Activated CD8-positive, alpha-beta T cell treated with anti-CD3 and anti-CD28 coated beads, Interleukin-2, amount 10 ng/mL, durations not matched to agents 7 days and 5 days (primary cell): ENCODE measurements around the gene WEE2. TPM values are rescaled to one million over a fixed set of nuclear protein-coding genes. Genes with fewer than 3 reads are reported as not detected.

Experiments
- ATAC-seq: fragments of 150-1000 bp; cut with Tn5 transposase; one replicate; pipeline ENCODE4 v1.10.0; 2021; ENCODE audit warnings: moderate library complexity
- CTCF ChIA-PET: fragments of 350-600 bp; sonication (Branson Sonifier 250); formaldehyde crosslinking; loops from one replicate; lab custom pipeline; 2021; ENCODE audit warnings: antibody characterized with exemption; lab: Charles Lee
- POLR2A ChIA-PET: fragments of 350-600 bp; sonication (Branson Sonifier 250); formaldehyde crosslinking; loops from one replicate; lab custom pipeline; 2021; ENCODE audit warnings: antibody characterized with exemption; lab: Charles Lee
- DNase-seq: peaks from one replicate; pipeline ENCODE4 v3.0.0-alpha.2; 2020
- H3K27ac Mint-ChIP-seq: one replicate; pipeline ENCODE4 v1.8.0; 2021; ENCODE audit warnings: mild to moderate bottlenecking, mixed read lengths
- H3K27me3 Mint-ChIP-seq: one replicate; pipeline ENCODE4 v1.8.0; 2021; ENCODE audit warnings: low read depth, mixed read lengths
- H3K36me3 Mint-ChIP-seq: one replicate; pipeline ENCODE4 v1.8.0; 2021; ENCODE audit warnings: low read depth, mixed read lengths
- H3K4me1 Mint-ChIP-seq: one replicate; pipeline ENCODE4 v1.8.0; 2021; ENCODE audit warnings: low read depth, mixed read lengths
- H3K4me3 Mint-ChIP-seq: one replicate; pipeline ENCODE4 v1.8.0; 2021; ENCODE audit warnings: mild to moderate bottlenecking, mixed read lengths
- H3K9me3 Mint-ChIP-seq: one replicate; pipeline ENCODE4 v1.8.0; 2022; ENCODE audit warnings: mixed read lengths; ENCODE audit not compliant: insufficient read depth
- total RNA-seq, 2 experiments: library from RNA; stranded (reverse); gene quantifications; one replicate each; pipeline ENCODE4 v1.2.3, GENCODE V29; 2021

Gene WEE2
- not detected for total RNA-seq

DNA sequence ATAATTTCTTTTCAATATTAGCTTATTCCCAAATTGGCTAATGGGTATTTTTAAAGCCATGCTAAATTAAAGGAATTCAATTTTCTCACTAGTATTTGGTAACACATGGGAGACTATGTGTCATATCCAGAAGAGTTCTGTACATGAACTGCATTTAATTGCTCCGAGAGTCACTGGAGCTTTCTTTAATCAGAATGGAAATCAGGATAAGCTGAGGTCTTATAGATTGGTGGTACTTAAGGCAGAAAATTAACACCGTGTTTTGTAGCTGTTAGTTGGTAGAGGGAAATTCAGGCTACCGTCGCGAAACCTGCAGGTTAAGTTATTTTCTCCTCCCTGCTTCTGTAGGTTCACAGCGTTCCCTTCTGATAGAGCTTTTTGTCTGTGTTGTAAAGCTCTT, at the start of gene WEE2:
TSS of gene WEE2 (plus strand) at position 3 of the 400 bp plus-strand sequence. CDS start 406 bp downstream, outside the sequence.
- POLR2A ChIA-PET = no interaction called here
- ATAC-seq = no peak
- H3K27me3 Mint-ChIP-seq = peaks cover 19% of the 10 kb centered on the region
- H3K4me1 Mint-ChIP-seq = peaks cover 7% of the 10 kb centered on the region
- H3K36me3 Mint-ChIP-seq = no peaks in the 10 kb centered on the region
- no peak within 1 kb of the TSS for H3K4me3 Mint-ChIP-seq
- CTCF ChIA-PET = interaction anchor here (0.6 to 3.4 kb wide), 5 partner anchors 19 to 59 kb away, joined by 3 to 17 read pairs (median 4); partner anchors contain the start of gene SSBP1
- no peaks in the 10 kb centered on the region for H3K9me3 Mint-ChIP-seq
- no peak within 1 kb of the TSS for H3K27ac Mint-ChIP-seq
- DNase-seq = no peak

DNA sequence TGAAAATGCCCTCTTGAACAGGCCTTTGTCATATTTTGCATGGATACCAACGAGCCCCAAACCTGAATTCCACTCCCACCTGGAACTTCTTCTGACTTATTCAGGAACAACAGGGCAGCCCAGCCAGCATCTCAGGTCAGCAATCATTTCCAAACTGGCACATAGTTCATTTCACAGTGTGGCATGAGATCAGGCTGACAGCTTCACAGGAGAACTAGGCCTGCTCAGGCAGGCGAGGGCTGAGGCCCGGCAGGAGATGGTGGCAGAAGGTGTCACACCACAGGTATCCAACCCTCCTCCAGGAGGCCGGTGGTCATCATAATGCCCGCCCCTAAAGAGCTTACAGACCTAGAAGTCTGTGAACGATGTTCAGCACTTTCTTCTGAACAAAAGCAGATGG, 48.7 kb upstream of the WEE2 start:
- Mint-ChIP-seq H3K4me1 (peaks cover 24% of the 10 kb centered on the region), H3K9me3 (no peaks in the 10 kb centered on the region), H3K27me3 (no peaks in the 10 kb centered on the region), H3K36me3 (peaks cover 32% of the 10 kb centered on the region), H3K27ac (no peak overlapping the region), H3K4me3 (no peak overlapping the region)
- POLR2A ChIA-PET = no interaction called here
- CTCF ChIA-PET = interaction anchor here (1.2 to 15.1 kb wide), 3 partner anchors 10 to 78 kb away, joined by 3 to 187 read pairs (median 5); partner anchors contain the start of gene SSBP1
- no peak for DNase-seq
- no peak for ATAC-seq

DNA sequence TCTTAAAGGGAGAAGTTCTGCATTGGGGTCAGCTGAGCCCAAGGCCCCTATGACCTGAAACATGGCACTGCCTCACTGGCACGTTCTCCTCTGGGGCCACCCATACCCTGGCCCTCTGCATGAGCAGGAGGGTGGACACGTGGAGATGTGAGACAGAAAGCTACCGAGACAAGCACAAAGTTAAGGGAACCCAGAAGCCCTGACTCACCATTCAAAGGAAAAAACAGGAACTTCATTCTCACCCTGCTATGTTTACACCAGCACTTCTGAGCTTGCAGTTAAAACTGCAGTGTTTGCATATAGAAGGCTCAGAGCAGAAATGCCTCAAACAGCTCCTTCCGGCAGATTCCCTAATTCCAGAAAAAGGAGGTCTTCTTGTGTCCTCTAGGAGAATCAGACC, 47.9 kb upstream of the WEE2 start:
- H3K36me3 Mint-ChIP-seq = peaks cover 30% of the 10 kb centered on the region
- H3K27me3 Mint-ChIP-seq = no peaks in the 10 kb centered on the region
- ChIA-PET POLR2A (interaction anchor here (1.2 kb wide), 1 partner anchor 41 kb away, joined by 3 read pairs; no protein-coding TSS in a partner anchor), CTCF (interaction anchor here (0.9 to 15.1 kb wide), 2 partner anchors 19 to 77 kb away, joined by 3 to 187 read pairs; partner anchors contain the start of gene SSBP1)
- no peak for ATAC-seq
- no peak overlapping the region for H3K4me3 Mint-ChIP-seq
- H3K27ac Mint-ChIP-seq = peak overlapping the region; percentile 6
- no peak for DNase-seq
- peaks cover 21% of the 10 kb centered on the region for H3K4me1 Mint-ChIP-seq
- no peaks in the 10 kb centered on the region for H3K9me3 Mint-ChIP-seq

GRCh38 chr7:141663081-141663849, 44.9 kb upstream of the WEE2 start:
- no peaks in the 10 kb centered on the region for H3K27me3 Mint-ChIP-seq
- DNase-seq (no peak), ATAC-seq (peak; percentile 18)
- ChIA-PET CTCF (interaction anchor here (0.6 to 15.1 kb wide), 6 partner anchors 9 to 75 kb away, joined by 3 to 187 read pairs (median 4); partner anchors contain the start of genes SSBP1 and WEE2), POLR2A (interaction anchor here (1.3 kb wide), 1 partner anchor 38 kb away, joined by 3 read pairs; no protein-coding TSS in a partner anchor)
- no peaks in the 10 kb centered on the region for H3K9me3 Mint-ChIP-seq
- peak overlapping the region; percentile 56 for H3K27ac Mint-ChIP-seq
- no peak overlapping the region for H3K4me3 Mint-ChIP-seq
- peaks cover 28% of the 10 kb centered on the region for H3K36me3 Mint-ChIP-seq
- H3K4me1 Mint-ChIP-seq = peaks cover 21% of the 10 kb centered on the region

DNA sequence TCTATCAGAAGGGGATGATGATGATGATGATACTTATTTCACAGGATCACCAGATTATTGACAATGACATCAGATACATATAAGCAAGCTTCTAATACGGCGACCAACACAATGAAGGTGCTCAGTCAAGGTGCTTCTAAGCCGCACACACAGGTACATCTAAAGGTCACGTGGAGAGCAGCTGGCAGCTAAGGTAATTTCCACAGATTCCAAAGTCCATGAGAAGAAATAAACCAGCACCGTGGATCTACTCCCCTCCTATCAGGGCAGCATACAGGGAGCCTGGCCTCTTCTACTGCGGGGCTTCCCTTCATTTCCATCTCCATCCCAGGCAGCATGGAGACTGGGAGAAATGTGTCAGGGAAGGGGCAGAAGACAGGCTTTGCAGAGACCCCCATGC, 43.7 kb upstream of the WEE2 start:
- ChIA-PET CTCF (interaction anchor here (1.4 to 2.2 kb wide), 2 partner anchors 10 to 73 kb away, joined by 4 to 11 read pairs; partner anchors contain the start of gene SSBP1), POLR2A (no interaction called here)
- Mint-ChIP-seq H3K36me3 (peaks cover 31% of the 10 kb centered on the region), H3K4me1 (peaks cover 21% of the 10 kb centered on the region), H3K4me3 (no peak overlapping the region), H3K9me3 (no peaks in the 10 kb centered on the region), H3K27ac (no peak overlapping the region), H3K27me3 (no peaks in the 10 kb centered on the region)
- no peak for ATAC-seq
- DNase-seq = no peak

DNA sequence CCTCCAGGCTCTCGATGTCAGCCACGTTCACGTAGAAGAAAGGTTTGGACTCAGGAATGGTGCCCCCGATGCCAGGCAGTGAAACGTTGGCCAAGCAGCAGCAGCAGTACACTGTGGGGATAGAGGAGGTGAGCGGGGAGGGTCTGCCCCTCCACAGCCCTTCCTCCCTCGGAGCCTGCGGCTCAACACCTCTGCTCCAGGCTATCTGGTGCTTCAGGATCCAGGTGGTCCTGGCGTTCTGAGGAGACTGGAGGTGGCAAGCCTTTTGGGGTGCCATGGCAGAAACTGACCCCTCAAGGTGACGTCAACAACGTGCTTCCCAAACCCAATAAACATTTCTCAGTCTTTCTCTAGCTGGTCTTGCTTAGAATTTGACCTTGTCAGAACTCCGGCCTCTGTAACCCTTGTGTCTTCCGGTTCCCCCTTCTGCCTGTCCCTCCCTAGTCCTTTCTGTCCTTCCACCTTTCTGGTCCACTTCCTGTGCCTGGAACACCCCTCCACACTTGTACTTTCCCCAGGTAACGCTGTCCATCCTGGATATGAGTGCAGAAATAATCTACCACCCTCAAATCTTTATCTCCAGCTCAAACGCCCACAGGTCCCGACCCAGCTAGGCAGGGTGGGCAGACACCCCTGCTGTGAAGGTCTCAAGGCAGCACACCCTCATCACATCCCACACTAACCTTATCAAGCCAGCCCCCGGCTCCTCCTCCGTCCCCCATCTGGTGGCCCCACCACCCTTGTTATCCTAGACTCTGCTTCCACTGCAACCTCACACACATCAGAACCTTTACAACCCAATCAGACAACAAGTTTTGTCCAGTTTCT, 42.7 kb upstream of the WEE2 start:
- H3K27me3 Mint-ChIP-seq = no peaks in the 10 kb centered on the region
- H3K4me3 Mint-ChIP-seq = no peak overlapping the region
- peak overlapping the region; percentile 43 for H3K27ac Mint-ChIP-seq
- POLR2A ChIA-PET = no interaction called here
- ATAC-seq = no peak
- H3K4me1 Mint-ChIP-seq = peaks cover 19% of the 10 kb centered on the region
- CTCF ChIA-PET = interaction anchor here (2.0 to 2.5 kb wide), 2 partner anchors 11 to 73 kb away, joined by 5 to 14 read pairs; partner anchors contain the start of gene SSBP1
- H3K36me3 Mint-ChIP-seq = peaks cover 31% of the 10 kb centered on the region
- no peaks in the 10 kb centered on the region for H3K9me3 Mint-ChIP-seq
- no peak for DNase-seq

DNA sequence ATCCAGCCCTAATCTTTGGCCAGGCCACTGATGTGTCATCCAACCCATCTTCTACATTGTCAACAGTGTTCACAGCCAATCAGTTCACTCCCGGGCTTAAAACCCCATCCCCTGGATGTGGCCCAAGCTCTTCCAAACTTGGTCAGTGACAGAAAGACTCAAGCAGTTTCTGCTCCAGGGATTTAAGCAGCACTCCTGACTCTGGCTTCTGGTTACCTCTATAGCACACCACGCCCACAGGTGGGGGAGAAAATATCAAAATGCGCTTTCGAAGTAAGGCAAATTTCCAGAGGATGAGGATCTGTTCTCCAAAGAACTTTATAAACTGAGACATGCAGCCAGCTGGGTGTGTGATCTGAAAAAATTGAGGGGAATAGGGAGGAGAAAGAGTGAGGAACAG, 42.1 kb upstream of the WEE2 start:
- no peaks in the 10 kb centered on the region for H3K9me3 Mint-ChIP-seq
- ATAC-seq (no peak), DNase-seq (no peak)
- peaks cover 16% of the 10 kb centered on the region for H3K4me1 Mint-ChIP-seq
- no peak overlapping the region for H3K4me3 Mint-ChIP-seq
- peak overlapping the region; percentile 43 for H3K27ac Mint-ChIP-seq
- no peaks in the 10 kb centered on the region for H3K27me3 Mint-ChIP-seq
- ChIA-PET POLR2A (no interaction called here), CTCF (interaction anchor here (1.0 to 2.5 kb wide), 3 partner anchors 9 to 72 kb away, joined by 4 to 14 read pairs (median 5); partner anchors contain the start of gene SSBP1)
- H3K36me3 Mint-ChIP-seq = peaks cover 32% of the 10 kb centered on the region

DNA sequence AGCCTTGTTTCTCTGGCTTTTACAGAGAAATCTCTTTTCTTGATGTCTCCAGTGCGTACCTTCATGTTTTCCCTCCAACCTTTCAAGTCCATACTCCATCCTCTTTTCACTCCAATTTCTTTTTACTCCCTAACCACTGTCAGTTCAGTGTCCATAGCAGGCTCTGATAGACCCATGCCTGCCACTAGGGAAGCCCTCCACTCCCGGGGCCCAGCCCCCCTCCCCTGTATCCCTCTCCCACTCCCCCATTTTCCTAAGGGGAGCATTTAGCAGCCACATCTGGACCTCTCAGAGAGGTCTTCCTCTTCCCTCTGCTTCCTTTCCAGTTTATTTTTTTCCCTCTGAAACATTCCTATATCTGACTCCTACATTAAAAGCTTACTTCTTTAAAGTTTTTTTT, 39.3 kb upstream of the WEE2 start:
- no peaks in the 10 kb centered on the region for H3K27me3 Mint-ChIP-seq
- H3K4me3 Mint-ChIP-seq = no peak overlapping the region
- DNase-seq (no peak), ATAC-seq (no peak)
- peaks cover 1% of the 10 kb centered on the region for H3K4me1 Mint-ChIP-seq
- H3K9me3 Mint-ChIP-seq = no peaks in the 10 kb centered on the region
- ChIA-PET POLR2A (interaction anchor here (0.6 to 1.6 kb wide), 2 partner anchors 33 to 48 kb away, joined by 3 read pairs; partner anchors contain the start of gene DENND11), CTCF (interaction anchor here (1.0 to 1.4 kb wide), 2 partner anchors 14 to 15 kb away, joined by 3 to 4 read pairs; no protein-coding TSS in a partner anchor)
- H3K27ac Mint-ChIP-seq = no peak overlapping the region
- H3K36me3 Mint-ChIP-seq = peaks cover 32% of the 10 kb centered on the region

- DNase-seq (no peak), ATAC-seq (no peak)
- no peaks in the 10 kb centered on the region for H3K9me3 Mint-ChIP-seq
- POLR2A ChIA-PET = no interaction called here
- H3K36me3 Mint-ChIP-seq = peaks cover 35% of the 10 kb centered on the region
- peaks cover 15% of the 10 kb centered on the region for H3K4me1 Mint-ChIP-seq
- no peak overlapping the region for H3K27ac Mint-ChIP-seq
- H3K4me3 Mint-ChIP-seq = no peak overlapping the region
- H3K27me3 Mint-ChIP-seq = no peaks in the 10 kb centered on the region
- CTCF ChIA-PET = interaction anchor here (1.2 to 1.3 kb wide), 3 partner anchors 14 to 66 kb away, joined by 3 to 5 read pairs (median 5); partner anchors contain the start of gene SSBP1
Measured at GRCh38 chr7:141671705-141672496, 36.3 kb upstream of the WEE2 start.

DNA sequence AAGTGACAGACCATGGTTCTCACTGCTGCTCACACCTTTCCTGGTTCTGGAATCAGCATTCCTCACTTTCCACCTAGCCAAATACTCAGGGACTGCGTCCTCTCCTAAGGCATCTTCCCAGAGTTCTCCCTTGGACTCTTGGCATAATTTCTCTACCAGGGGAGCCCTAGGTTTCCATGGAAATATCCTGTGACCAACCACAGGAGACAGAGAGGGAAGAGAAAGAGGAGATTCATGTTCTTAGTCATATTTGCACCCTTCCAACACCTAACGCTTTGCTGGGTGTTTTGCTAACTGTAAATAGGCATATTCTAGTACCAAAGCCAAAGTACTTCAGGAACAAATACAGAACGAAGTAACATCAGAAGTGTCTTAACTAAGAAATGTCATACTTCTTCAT, 34.8 kb upstream of the WEE2 start:
- no peaks in the 10 kb centered on the region for H3K9me3 Mint-ChIP-seq
- POLR2A ChIA-PET = no interaction called here
- CTCF ChIA-PET = interaction anchor here (1.2 to 1.3 kb wide), 3 partner anchors 16 to 65 kb away, joined by 3 to 5 read pairs (median 5); partner anchors contain the start of gene SSBP1

More for the DNA sequence above, 34.8 kb upstream of the WEE2 start:
- H3K27me3 Mint-ChIP-seq = no peaks in the 10 kb centered on the region
- no peak overlapping the region for H3K27ac Mint-ChIP-seq
- peaks cover 15% of the 10 kb centered on the region for H3K4me1 Mint-ChIP-seq
- H3K4me3 Mint-ChIP-seq = no peak overlapping the region
- ATAC-seq (no peak), DNase-seq (no peak)
- peaks cover 35% of the 10 kb centered on the region for H3K36me3 Mint-ChIP-seq
